ENCODE data around the gene DCTN4. TPM values are rescaled to one million over a fixed set of nuclear protein-coding genes. Genes with fewer than 3 reads are reported as not detected.

Gene DCTN4
- total RNA-seq, 1 donor from 2014 or later = 71.8 TPM

DNA sequence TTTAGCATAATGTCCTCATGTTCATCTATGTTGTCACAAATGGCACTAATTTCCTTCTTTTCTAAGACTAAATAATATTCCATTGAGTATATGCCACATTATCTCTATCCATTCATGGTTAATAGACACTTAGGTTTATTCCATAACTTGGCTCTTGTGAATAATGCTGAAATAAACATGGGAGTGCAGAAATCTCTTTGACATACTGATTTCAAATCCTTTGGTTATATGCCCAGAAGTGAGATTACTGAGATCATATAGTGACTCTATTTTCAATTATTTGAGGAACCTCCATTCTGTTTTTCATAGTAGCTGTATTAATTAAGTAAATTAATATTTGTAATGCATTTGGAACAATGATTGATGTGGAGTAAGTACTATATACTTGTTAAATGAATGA is 32.7 kb upstream of the DCTN4 start:
- no peaks in the 10 kb centered on the region for H3K27me3 ChIP-seq (ENCODE audit: low read depth)
- no peak overlapping the region for H3K27ac ChIP-seq
- intact Hi-C loops (cut with DNase I) = no loop called here
- ATAC-seq (no peak), DNase-seq (no peak)
- TF ChIP-seq, protein P1, sequence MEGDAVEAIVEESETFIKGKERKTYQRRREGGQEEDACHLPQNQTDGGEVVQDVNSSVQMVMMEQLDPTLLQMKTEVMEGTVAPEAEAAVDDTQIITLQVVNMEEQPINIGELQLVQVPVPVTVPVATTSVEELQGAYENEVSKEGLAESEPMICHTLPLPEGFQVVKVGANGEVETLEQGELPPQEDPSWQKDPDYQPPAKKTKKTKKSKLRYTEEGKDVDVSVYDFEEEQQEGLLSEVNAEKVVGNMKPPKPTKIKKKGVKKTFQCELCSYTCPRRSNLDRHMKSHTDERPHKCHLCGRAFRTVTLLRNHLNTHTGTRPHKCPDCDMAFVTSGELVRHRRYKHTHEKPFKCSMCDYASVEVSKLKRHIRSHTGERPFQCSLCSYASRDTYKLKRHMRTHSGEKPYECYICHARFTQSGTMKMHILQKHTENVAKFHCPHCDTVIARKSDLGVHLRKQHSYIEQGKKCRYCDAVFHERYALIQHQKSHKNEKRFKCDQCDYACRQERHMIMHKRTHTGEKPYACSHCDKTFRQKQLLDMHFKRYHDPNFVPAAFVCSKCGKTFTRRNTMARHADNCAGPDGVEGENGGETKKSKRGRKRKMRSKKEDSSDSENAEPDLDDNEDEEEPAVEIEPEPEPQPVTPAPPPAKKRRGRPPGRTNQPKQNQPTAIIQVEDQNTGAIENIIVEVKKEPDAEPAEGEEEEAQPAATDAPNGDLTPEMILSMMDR (IDR thresholded peaks at IDR 0.05) = no peak
- H3K9me3 ChIP-seq = no peaks in the 10 kb centered on the region
- H3K36me3 ChIP-seq = peaks cover 14% of the 10 kb centered on the region
- no peak overlapping the region for H3K4me3 ChIP-seq
- peaks cover 39% of the 10 kb centered on the region for H3K4me1 ChIP-seq

DNA sequence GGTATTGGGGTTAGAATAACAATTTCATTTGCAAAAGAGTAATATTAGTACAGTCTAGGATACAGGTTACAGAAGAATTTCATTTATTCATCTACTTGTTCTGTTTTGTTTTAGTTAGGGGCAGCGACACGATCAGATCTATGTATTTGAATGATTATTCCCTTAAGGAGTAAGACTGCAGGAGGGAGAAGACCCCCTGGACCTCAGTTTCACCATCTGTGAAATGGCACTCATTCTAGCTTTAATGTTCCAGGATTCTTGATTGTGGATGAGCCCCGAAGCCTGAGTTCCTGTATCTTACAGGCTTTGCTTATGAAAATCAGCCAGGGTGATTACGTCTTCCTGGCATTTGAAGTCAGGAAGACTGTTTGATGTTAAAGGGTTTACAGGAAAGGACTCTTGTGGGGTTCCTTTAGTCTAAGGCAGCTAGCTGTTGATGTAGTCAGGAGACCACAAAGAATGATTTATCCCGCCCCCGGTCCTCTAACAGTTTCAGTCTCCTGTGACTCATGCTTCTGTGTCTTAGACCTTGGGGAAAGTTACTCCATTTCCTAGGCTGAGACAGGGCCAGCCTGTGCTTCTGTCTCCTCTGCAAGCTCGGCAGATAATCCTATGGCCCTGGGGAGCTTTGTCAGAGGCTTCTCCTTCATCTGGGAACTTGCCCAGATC is 31.3 kb upstream of the DCTN4 start:
- ATAC-seq = peak; percentile 91 to 92
- DNase-seq = no peak
- no peak overlapping the region for H3K4me3 ChIP-seq
- TF ChIP-seq, protein P1 (IDR thresholded peaks at IDR 0.05) = no peak
- peaks cover 40% of the 10 kb centered on the region for H3K4me1 ChIP-seq
- H3K27me3 ChIP-seq (ENCODE audit: low read depth) = no peaks in the 10 kb centered on the region
- no peaks in the 10 kb centered on the region for H3K9me3 ChIP-seq
- H3K36me3 ChIP-seq = no peaks in the 10 kb centered on the region
- intact Hi-C loops (cut with DNase I) = no loop called here
- H3K27ac ChIP-seq = peak overlapping the region; percentile 26

DNA sequence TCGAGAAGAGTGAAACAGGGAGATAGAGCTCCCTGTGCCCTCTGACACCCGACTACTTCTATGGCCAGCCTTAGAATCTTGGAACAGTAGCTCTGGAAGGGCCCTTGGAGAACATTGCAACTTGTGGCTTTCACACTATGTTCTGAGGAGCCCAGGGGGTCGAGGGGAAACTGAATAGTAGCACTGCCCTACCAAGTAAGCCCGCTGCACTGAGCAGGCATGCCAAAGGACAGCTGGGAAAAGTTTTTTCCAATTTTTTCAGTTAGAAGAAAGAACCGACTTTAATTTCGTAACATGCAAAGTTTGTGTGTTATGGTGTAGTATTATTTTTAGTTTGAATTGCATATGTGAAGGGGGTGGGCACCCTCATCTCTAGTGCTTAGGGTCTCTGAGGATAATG is 30.6 kb upstream of the DCTN4 start:
- Histone ChIP-seq H3K4me3 (no peak overlapping the region), H3K27me3 (ENCODE audit: low read depth) (no peaks in the 10 kb centered on the region), H3K4me1 (peaks cover 47% of the 10 kb centered on the region), H3K36me3 (no peaks in the 10 kb centered on the region), H3K27ac (peak overlapping the region; percentile 26), H3K9me3 (no peaks in the 10 kb centered on the region)
- no peak for DNase-seq
- intact Hi-C loops (cut with DNase I) = no loop called here
- TF ChIP-seq, protein P1 (IDR thresholded peaks at IDR 0.05) = no peak
- ATAC-seq = peak; percentile 18 to 50

DNA sequence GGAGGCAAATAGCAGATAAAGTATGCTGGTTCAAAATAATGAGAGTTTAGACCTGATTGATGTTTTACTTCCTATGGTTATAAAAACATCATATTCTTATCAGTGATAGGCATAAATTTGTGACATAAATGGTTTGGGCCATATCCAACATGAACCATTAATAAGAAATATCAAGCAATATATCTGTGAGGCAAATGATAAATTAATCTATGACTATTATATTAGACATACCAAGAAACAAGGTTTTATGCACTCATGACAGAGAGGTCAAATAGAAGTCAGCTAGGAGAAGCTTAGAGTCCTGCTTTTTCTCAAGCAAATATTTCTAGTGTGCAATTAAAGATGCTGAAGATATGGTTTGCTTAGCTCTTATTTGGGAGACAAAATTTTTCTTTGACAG is 30.2 kb upstream of the DCTN4 start:
- H3K27ac ChIP-seq = no peak overlapping the region
- ATAC-seq = no peak
- H3K36me3 ChIP-seq = no peaks in the 10 kb centered on the region
- no peaks in the 10 kb centered on the region for H3K9me3 ChIP-seq
- H3K4me1 ChIP-seq = peaks cover 51% of the 10 kb centered on the region
- H3K27me3 ChIP-seq (ENCODE audit: low read depth) = no peaks in the 10 kb centered on the region
- DNase-seq = no peak
- no peak overlapping the region for H3K4me3 ChIP-seq
- TF ChIP-seq, protein P1 (IDR thresholded peaks at IDR 0.05) = no peak
- intact Hi-C loops (cut with DNase I) = no loop called here

DNA sequence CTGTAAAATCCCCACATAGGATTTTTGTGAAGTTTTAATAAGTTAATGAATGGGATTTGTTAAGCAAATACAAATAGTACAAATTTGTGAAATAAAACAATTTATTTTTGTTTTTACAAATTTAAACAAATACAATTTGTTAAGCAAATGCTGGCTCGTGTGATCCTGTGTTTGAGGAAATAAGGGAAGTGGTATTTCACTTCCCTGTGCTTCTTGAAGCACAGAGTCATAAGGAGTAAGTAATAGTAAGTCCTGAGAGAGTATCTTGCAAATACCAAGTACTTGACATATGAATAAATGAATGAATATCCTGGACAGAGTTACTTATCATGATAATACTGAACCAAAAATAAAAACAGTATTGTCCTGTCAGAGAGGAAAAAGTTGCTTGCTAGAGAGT is 28.8 kb upstream of the DCTN4 start:
- H3K4me1 ChIP-seq = peaks cover 62% of the 10 kb centered on the region

More for the DNA sequence above, 28.8 kb upstream of the DCTN4 start:
- no peaks in the 10 kb centered on the region for H3K27me3 ChIP-seq (ENCODE audit: low read depth)
- TF ChIP-seq, protein P1 (IDR thresholded peaks at IDR 0.05) = no peak
- no peak for DNase-seq
- H3K9me3 ChIP-seq = no peaks in the 10 kb centered on the region
- no peak overlapping the region for H3K27ac ChIP-seq
- no peak overlapping the region for H3K4me3 ChIP-seq
- intact Hi-C loops (cut with DNase I) = no loop called here
- H3K36me3 ChIP-seq = no peaks in the 10 kb centered on the region
- no peak for ATAC-seq

Measured in lower lobe of right lung (tissue), 2 donors.